GM18499 (cell line): Measurements from ENCODE around the gene ANKMY2.

Experiments
- ATAC-seq: cut with Tn5 transposase; IDR thresholded peaks from one replicate; pipeline ENCODE4 v1.9.1; 2021; ENCODE audit warnings: moderate number of reproducible peaks; ENCODE audit not compliant: insufficient read depth, unreplicated experiment

Gene ANKMY2

DNA sequence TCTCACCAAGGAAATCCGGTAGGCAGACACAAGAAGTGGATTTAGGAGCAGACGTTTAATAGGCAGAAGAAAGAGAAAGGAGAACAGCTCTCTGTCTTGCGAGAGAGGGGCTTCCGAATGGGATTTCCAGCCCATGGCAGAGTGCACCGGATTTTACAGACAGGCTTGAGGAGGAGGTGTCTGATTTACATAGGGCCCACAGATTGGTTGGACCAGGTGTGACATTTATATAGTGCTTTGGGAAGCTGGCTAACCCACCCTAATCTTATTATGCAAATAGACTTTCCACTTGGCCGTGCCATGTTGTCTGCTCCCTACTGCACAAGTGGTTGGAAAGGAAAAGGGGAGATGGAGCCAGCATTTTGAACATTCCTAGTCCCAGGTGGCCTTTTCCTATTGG is 57.8 kb downstream of the ANKMY2 start:
- no peak for ATAC-seq

DNA sequence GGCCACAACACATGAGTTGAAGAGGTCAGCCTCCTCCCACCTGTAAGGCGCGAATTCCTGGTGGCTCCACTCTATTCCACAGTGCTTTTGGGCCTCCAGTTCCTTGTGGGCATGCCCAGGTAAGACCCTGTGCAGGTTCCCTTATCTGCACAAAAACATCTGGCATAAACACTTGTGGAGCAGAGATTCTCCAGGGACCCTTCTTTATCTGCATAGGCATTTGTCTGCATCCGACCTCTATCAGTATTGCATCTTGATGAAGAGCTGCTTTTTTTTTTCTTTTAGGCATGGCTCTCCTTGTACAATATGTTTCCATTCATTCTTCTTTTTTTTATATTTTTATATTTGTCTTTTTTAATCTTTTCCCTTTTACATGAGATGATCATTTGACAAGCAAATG is 58.4 kb downstream of the ANKMY2 start:
- ATAC-seq: no peak

DNA sequence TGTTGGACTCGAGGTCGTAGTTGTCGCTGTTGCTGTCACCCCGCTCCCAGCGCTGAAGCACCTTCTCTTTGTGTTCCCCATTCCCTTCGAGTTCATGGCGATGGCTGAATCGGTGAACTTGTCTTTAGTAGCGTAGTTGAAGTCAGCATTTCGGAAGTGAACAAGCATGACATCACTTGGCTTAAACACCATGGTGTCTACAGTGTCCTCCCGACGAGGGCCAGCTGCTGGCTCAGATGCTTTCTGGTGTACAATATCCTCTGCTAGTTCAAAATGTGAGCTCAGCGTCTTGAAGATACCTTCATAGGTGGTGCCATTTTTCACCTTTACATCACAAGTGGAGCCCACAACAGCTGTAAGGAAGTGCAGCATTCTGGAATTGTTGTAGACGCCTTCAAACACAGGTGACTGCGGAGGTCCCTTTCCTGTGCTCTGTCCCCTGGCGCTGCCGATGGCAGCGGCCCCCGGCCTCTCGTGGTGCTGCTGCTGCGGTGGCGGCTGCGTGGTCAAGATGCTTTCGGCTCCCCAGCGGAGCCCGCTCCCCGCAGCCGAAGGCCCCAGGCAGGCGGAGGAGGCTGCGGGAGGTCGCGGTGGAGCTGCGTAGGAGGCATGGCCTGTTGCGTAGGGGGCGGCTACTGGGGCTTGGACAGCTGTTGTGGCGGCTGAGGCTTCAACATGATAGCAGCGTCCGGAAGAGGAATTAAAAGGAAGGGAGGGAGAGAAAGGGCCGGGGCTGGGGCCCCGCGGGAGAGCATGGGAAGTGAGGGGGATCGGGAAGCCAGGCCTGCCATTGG is 59.3 kb downstream of the ANKMY2 start:
- ATAC-seq: no peak

GRCh38 chr7:16585540-16585939 is 60.0 kb downstream of the ANKMY2 start:
- ATAC-seq: no peak

DNA sequence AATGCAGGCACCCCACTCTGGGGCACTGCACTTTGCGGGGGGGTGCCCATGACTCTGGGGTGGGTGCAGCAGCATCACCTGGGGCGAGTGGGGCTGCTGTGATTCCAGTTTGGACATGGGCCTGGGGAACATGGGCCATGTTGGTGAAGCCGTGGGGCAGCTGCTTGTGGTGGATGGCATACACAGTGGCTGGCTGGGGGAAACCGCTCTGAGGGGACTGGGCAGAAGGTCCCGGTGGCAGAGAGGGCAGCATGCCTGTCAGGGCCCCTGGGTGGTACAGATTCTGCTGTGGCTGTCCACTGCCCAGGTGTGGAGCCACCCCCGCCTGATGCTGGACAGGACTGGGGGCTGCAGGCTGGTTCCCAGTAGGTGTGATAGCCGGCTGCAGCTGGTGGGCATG is 61.7 kb downstream of the ANKMY2 start:
- no peak for ATAC-seq

DNA sequence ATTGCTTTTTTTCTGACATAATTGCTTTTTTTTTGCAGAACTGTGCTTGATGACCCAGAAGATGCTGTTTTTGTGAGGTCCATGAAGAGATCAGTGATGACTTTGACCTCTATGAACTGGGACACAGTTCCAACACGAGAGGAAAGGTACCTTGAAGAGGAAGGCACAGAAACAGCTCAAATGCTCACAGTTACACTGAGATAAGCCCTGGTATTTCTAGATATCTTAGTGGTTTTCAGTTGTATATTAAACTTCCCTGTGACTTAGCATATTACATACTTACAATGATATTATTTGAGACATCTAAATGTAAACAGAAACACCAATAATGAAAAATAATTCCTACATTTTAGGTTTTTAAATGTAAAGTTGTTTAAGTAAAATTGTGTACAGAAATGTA is 64.3 kb downstream of the ANKMY2 start:
- ATAC-seq: no peak

DNA sequence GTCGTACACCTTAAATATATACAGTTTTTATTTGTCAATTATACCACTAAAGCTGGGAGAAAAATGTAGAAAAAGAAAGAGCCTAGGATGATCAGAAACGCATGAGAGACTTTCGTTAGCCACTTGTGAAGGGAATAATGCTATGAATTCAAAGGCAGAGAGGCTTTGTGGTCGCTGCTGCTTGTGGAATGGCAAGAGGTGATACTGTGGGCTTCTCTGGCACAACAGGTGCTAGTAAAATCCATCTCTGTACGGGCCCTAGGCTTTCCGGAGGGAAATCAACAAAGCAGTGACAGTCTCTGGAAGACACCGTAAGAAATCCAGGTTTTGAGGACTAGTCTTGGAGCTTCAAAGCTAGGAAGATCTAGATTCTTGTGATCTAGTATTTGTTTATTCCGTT is 66.3 kb downstream of the ANKMY2 start:
- ATAC-seq: no peak

- no peak for ATAC-seq
These were observed 73.6 kb downstream of the ANKMY2 start for GRCh38 chr7:16571941-16572340.

- peak; percentile 77 for ATAC-seq
These were observed 80.6 kb downstream of the ANKMY2 start for GRCh38 chr7:16564909-16565426.

GRCh38 chr7:16564023-16564380 is 81.6 kb downstream of the ANKMY2 start:
- ATAC-seq: no peak

GRCh38 chr7:16563281-16564022 is 82.1 kb downstream of the ANKMY2 start:
- ATAC-seq: peak; percentile 86

DNA sequence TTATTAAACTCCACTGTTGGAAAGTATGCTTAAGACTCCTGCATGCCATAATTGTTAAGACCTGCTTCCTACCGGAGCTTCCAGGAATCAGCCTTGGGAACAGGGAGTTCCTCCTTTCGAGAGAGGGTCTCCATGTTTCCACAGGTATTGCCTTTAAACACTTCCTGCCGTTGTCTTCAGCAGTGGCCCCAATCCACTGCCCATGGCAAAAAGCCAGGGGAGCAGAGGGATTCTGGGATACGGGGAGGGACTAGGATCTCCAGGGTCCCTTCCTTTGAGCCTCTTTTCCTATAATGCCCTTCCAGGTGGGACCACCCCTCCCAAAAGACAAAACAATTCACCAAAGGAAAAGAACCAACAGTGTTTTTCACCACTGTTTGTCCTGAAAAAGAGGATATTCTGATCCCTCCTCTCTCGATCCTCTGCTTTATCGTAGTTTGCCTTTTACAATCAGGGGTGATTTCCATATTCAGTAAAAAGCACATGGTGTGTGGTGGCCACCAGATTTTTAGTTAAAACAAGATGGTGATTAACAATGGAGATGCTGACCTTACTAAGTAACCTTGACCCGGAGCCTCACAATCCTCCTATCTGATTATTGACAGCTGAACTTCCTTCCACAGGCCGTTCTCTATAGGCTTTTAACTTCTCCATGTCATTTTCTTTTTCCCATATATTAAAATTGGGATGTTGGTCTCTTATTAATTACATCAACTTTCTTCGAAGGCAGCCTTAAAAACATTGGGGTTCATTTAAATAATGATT is 82.9 kb downstream of the ANKMY2 start:
- no peak for ATAC-seq

GRCh38 chr7:16561943-16562342 is 83.6 kb downstream of the ANKMY2 start:
- ATAC-seq: no peak

- no peak for ATAC-seq
These were observed 85.9 kb downstream of the ANKMY2 start for GRCh38 chr7:16559497-16560179.

DNA sequence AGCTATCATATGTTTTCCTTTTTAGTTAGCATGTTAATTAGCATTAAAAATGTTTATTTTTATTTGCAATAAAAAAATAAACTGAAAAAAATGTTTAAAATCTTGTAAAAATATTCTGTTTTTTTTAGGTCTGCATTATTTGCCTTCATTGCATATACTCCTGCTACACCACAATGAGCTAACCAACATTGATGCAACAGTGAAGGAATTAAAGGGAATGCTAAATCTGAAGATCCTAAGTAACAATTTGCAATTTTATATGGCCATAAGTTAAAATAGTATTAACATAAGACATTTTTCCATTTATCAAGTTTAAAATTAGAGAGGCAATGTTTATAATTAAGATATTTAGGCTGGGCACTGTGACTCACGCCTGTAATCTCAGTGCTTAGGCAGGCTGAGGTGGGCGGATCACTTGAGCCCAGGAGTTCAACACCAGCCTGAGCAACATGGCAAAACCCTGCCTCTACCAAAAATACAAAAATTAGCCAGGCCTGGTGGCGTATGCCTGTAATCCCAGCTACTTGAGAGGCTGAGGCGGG is 86.7 kb downstream of the ANKMY2 start:
- no peak for ATAC-seq

DNA sequence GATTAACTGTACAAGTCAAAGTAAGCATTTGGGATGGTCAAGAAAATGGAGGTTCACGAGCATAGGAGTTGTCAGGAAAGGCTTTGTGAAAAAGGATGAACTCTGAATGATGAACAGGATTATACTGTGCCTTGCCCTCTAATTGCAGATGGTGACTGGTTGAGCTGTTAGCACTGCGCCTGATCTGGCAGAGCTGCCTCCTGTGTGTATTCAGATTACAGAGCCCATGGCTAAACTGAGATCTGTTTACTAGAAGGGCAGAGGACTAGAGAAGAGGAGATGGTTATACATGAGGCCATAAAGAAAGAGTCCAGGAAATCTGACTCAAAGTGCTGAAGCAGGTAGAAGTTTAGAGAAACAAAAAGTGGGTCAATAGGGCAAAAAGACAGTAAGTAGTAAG is 89.2 kb downstream of the ANKMY2 start:
- ATAC-seq: no peak

- no peak for ATAC-seq
These were observed 90.9 kb downstream of the ANKMY2 start for GRCh38 chr7:16554518-16555236.

GRCh38 chr7:16550671-16551070 is 94.9 kb downstream of the ANKMY2 start:
- no peak for ATAC-seq
